T-helper 2 cell treated with Interferon-gamma antibody and Interleukin-4, amounts not matched to agents 5 μg/mL and 100 μg/mL, for 36 hours (primary cell): ENCODE data around the gene UBE3C.
"Not testable (repeated sequence)": the region's sequence is repeated elsewhere in the genome, so short reads cannot be mapped to it uniquely, and the experiment has no call there.

ENCODE experiments used
- DNase-seq: peaks from one replicate; pipeline ENCODE4 v3.0.0; 2021; ENCODE audit warnings: low spot score
- H3K27ac Mint-ChIP-seq: one replicate; pipeline ENCODE4 v1.8.0; 2021; ENCODE audit warnings: mild to moderate bottlenecking, mixed read lengths
- H3K27me3 Mint-ChIP-seq: one replicate; pipeline ENCODE4 v1.8.0; 2021; ENCODE audit warnings: low read depth, mixed read lengths
- H3K36me3 Mint-ChIP-seq: one replicate; pipeline ENCODE4 v1.8.0; 2021; ENCODE audit warnings: low read depth, mixed read lengths
- H3K4me1 Mint-ChIP-seq: one replicate; pipeline ENCODE4 v1.8.0; 2021; ENCODE audit warnings: low read depth, mixed read lengths
- H3K4me3 Mint-ChIP-seq: one replicate; pipeline ENCODE4 v1.8.0; 2022; ENCODE audit warnings: mild to moderate bottlenecking, moderate library complexity, mixed read lengths
- H3K9me3 Mint-ChIP-seq: one replicate; pipeline ENCODE4 v1.8.0; 2021; ENCODE audit warnings: mixed read lengths

Gene UBE3C

GRCh38 chr7:157138424-157139110 is at the start of gene UBE3C:
UBE3C (plus strand) TSS chr7:157138926; CDS start chr7:157139273, 347 bp downstream.
- peak; percentile 91 for DNase-seq
- Mint-ChIP-seq H3K4me3 (peak within 1 kb of the TSS; percentile 87), H3K27ac (peak within 1 kb of the TSS; percentile 98), H3K4me1 (peaks cover 33% of the 10 kb centered on the region), H3K36me3 (peaks cover 22% of the 10 kb centered on the region), H3K9me3 (no peaks in the 10 kb centered on the region), H3K27me3 (no peaks in the 10 kb centered on the region)

GRCh38 chr7:157089100-157089610 is 49.6 kb upstream of the UBE3C start:
- no peak for DNase-seq
- Mint-ChIP-seq H3K4me3 (no peak overlapping the region), H3K36me3 (no peaks in the 10 kb centered on the region), H3K27ac (no peak overlapping the region), H3K27me3 (no peaks in the 10 kb centered on the region), H3K4me1 (no peaks in the 10 kb centered on the region), H3K9me3 (peaks cover 5% of the 10 kb centered on the region)

DNA sequence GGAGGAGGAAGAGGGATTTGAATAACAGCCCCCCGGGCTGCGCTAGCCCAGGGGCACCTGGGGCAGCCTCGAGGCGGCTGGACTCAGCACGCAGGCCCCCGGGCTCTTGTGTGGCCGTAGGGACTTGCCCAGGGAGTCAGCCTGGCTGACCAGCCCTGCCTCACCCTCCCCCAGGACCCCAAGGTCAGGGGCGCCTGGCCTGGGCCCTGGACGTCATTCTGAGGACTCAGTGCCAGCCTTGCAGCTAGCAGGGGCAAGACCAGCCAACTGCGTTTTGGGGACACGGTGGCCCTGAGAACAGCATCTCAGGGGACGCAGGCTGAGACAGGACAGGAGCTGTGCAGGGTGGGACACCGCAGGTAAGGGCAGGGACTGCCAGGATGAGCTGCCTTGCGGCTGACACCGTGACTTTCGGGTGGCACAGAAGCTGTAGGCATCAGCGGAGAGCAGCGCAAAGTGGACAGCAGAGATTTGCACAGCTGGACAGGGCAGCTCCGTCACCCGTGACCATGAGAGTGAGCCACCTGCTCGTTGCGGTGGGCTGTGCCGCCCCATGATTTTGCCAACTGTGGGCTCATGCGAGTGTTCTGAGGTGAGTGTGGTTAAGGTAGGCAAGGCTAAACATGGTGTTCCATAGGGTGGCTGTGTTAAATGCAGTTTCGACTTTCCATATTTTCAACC is 48.1 kb upstream of the UBE3C start:
- no peak for DNase-seq
- Mint-ChIP-seq H3K36me3 (no peaks in the 10 kb centered on the region), H3K27ac (no peak overlapping the region), H3K27me3 (no peaks in the 10 kb centered on the region), H3K4me1 (no peaks in the 10 kb centered on the region), H3K9me3 (peaks cover 5% of the 10 kb centered on the region), H3K4me3 (no peak overlapping the region)

DNA sequence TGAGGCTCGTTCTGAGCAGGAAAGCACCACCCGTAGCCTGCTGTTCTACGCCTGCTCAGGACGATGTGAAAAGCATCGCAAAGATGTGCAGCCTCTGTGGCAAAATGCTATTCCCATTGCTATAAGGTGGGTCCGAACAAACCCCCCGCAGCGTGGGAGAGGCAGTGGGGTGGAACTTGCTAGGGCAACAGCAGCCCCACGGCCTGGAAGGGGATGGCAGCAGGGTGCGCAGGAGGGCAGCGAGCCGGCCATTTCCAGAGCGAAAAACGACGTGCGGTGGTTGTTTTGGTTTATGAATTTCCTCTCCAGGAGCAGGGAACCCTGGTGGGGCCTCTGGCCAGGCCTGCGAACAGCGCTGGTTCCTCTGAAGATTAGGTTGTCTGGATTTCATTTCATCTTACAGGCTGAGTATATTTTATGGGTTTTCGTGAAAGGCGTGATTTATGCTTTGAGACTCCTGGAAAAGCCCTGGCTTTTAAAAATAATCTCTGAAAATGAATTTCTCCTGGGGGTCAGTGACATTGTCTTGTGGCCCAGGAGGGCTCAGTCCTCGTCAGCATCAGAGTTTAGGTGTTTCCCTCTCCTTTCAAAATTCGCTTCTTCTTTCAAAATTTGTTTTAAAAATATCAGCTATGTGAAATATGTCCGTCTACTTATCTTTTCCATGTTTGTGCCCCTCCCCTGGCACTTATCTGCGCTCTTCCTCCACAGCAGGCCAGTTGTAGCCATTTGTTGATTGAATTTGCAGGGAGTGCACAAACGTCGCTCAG is 42.3 kb upstream of the UBE3C start:
- Mint-ChIP-seq H3K4me3 (no peak overlapping the region), H3K4me1 (no peaks in the 10 kb centered on the region), H3K27me3 (peaks cover 3% of the 10 kb centered on the region), H3K27ac (no peak overlapping the region), H3K9me3 (peaks cover 5% of the 10 kb centered on the region), H3K36me3 (no peaks in the 10 kb centered on the region)
- no peak for DNase-seq

GRCh38 chr7:157097056-157097329 is 41.7 kb upstream of the UBE3C start:
- no peak for DNase-seq
- Mint-ChIP-seq H3K4me1 (no peaks in the 10 kb centered on the region), H3K27ac (no peak overlapping the region), H3K27me3 (peaks cover 3% of the 10 kb centered on the region), H3K9me3 (peaks cover 5% of the 10 kb centered on the region), H3K4me3 (no peak overlapping the region), H3K36me3 (no peaks in the 10 kb centered on the region)

- H3K27me3 Mint-ChIP-seq: peaks cover 3% of the 10 kb centered on the region
- no peak for DNase-seq
- H3K9me3 Mint-ChIP-seq: peaks cover 5% of the 10 kb centered on the region
- no peak overlapping the region for H3K4me3 Mint-ChIP-seq
- no peaks in the 10 kb centered on the region for H3K36me3 Mint-ChIP-seq
- H3K4me1 Mint-ChIP-seq: no peaks in the 10 kb centered on the region
- no peak overlapping the region for H3K27ac Mint-ChIP-seq
Observed at GRCh38 chr7:157097569-157097968, 41.2 kb upstream of the UBE3C start.

- DNase-seq, H3K4me1 Mint-ChIP-seq, H3K27me3 Mint-ChIP-seq, H3K36me3 Mint-ChIP-seq, H3K4me3 Mint-ChIP-seq, H3K27ac Mint-ChIP-seq, H3K9me3 Mint-ChIP-seq: not testable (repeated sequence)
Observed at GRCh38 chr7:157100005-157100404, 38.7 kb upstream of the UBE3C start.

DNA sequence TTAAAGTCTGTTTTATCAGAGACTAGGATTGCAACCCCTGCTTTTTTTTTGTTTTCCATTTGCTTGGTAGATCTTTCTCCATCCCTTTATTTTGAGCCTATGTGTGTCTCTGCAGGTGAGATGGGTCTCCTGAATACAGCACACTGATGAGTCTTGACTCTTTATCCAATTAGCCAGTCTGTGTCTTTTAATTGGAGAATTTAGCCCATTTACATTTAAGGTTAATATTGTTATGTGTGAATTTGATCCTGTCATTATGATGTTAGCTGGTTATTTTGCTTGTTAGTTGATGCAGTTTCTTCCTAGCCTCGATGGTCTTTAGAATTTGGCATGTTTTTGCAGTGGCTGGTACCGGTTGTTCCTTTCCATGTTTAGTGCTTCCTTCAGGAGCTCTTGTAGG is 35.1 kb upstream of the UBE3C start:
- not testable (repeated sequence) for H3K4me1 Mint-ChIP-seq, H3K27ac Mint-ChIP-seq, H3K4me3 Mint-ChIP-seq, DNase-seq, H3K36me3 Mint-ChIP-seq, H3K27me3 Mint-ChIP-seq
- peaks cover 16% of the 10 kb centered on the region for H3K9me3 Mint-ChIP-seq

DNA sequence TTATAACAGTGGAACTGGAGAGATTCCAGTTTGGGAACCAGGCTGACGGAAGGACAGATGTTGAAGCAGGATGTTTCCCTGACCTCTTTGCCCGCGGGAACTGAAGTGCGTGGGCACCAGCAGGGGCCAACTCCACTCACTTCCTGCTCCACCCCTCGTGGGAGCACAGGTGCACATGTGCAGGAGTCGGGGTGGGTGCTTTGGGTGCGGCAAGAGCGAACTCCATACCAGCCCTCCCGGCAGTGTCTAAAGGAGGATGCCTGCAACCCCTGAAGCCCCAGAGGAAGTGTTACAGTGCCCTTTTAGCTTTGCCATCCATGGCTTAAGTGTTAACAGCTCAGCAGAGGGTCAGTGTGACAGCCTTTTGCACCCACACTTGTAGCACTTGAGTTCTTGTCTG is 27.4 kb upstream of the UBE3C start:
- Mint-ChIP-seq H3K9me3 (peaks cover 16% of the 10 kb centered on the region), H3K27me3 (no peaks in the 10 kb centered on the region), H3K4me1 (no peaks in the 10 kb centered on the region), H3K4me3 (no peak overlapping the region), H3K27ac (no peak overlapping the region), H3K36me3 (no peaks in the 10 kb centered on the region)
- DNase-seq: no peak

GRCh38 chr7:157112706-157113105 is 26.0 kb upstream of the UBE3C start:
- Mint-ChIP-seq H3K36me3 (no peaks in the 10 kb centered on the region), H3K9me3 (peaks cover 7% of the 10 kb centered on the region), H3K27ac (no peak overlapping the region), H3K27me3 (no peaks in the 10 kb centered on the region), H3K4me1 (no peaks in the 10 kb centered on the region), H3K4me3 (no peak overlapping the region)
- DNase-seq: no peak

GRCh38 chr7:157113607-157114006 is 25.1 kb upstream of the UBE3C start:
- no peak for DNase-seq
- H3K27me3 Mint-ChIP-seq: no peaks in the 10 kb centered on the region
- no peaks in the 10 kb centered on the region for H3K4me1 Mint-ChIP-seq
- no peaks in the 10 kb centered on the region for H3K36me3 Mint-ChIP-seq
- no peak overlapping the region for H3K4me3 Mint-ChIP-seq
- no peak overlapping the region for H3K27ac Mint-ChIP-seq
- peaks cover 5% of the 10 kb centered on the region for H3K9me3 Mint-ChIP-seq

GRCh38 chr7:157116762-157117161 is 22.0 kb upstream of the UBE3C start:
- H3K4me3 Mint-ChIP-seq: no peak overlapping the region
- H3K27me3 Mint-ChIP-seq: no peaks in the 10 kb centered on the region
- no peaks in the 10 kb centered on the region for H3K36me3 Mint-ChIP-seq
- no peaks in the 10 kb centered on the region for H3K4me1 Mint-ChIP-seq
- no peak for DNase-seq
- no peak overlapping the region for H3K27ac Mint-ChIP-seq
- H3K9me3 Mint-ChIP-seq: peaks cover 5% of the 10 kb centered on the region

- Mint-ChIP-seq H3K27ac (no peak overlapping the region), H3K27me3 (no peaks in the 10 kb centered on the region), H3K36me3 (no peaks in the 10 kb centered on the region), H3K9me3 (peaks cover 5% of the 10 kb centered on the region), H3K4me1 (no peaks in the 10 kb centered on the region), H3K4me3 (no peak overlapping the region)
- DNase-seq: no peak
Observed at GRCh38 chr7:157117796-157118195, 20.9 kb upstream of the UBE3C start.

DNA sequence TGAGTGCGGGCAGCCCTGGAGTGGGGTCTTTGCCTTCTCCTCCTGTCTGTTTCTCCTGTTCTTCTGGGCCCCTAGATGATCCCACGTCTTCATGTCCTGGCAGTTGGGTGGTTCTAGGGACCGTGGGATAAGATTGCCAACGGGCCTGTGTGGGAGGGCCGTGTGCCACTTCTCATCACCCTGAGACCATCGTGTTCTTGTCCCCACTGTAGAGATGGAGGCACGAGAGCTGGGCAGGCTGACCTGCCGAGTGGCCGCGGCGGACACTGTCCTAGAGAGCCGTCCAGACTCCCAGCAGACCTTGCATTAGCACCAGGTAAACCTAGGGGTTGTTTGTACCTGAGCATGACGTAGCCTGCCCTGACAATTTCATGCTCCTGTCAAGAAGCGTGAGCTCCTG is 18.5 kb upstream of the UBE3C start:
- Mint-ChIP-seq H3K9me3 (no peaks in the 10 kb centered on the region), H3K4me1 (no peaks in the 10 kb centered on the region), H3K36me3 (no peaks in the 10 kb centered on the region), H3K27ac (no peak overlapping the region), H3K27me3 (no peaks in the 10 kb centered on the region), H3K4me3 (no peak overlapping the region)
- DNase-seq: no peak
